WTC11 (cell line): ENCODE results near the gene LCLAT1. TPM values are rescaled to one million over a fixed set of nuclear protein-coding genes. Genes with fewer than 3 reads are reported as not detected.
A peak's percentile ranks its signal among the peaks of the same experiment; 100 is the strongest.
"Not testable (repeated sequence)": the region's sequence is repeated elsewhere in the genome, so short reads cannot be mapped to it uniquely, and the experiment has no call there.

Source experiments
- ATAC-seq: fragments of 200-7000 bp; cut with Tn5 transposase; 2 replicates; pipeline ENCODE4 v1.10.0; 2021; ENCODE audit warnings: mild to moderate bottlenecking, moderate library complexity
- CTCF ChIA-PET: fragments of 300-600 bp; sonication (Branson Sonifier 250); formaldehyde crosslinking; loops from one replicate; lab custom pipeline; 2021; ENCODE audit warnings: antibody characterized with exemption; lab: Charles Lee
- POLR2A ChIA-PET: fragments of 350-600 bp; sonication (Branson Sonifier 250); formaldehyde crosslinking; loops from one replicate; lab custom pipeline; 2021; ENCODE audit warnings: antibody characterized with exemption; lab: Charles Lee
- DNase-seq: peaks from one replicate; pipeline ENCODE4 v3.0.0; 2021; ENCODE audit warnings: low spot score
- H3K27ac Mint-ChIP-seq: 2 replicates; pipeline ENCODE4 v1.8.0; 2021; ENCODE audit warnings: mixed read lengths
- H3K27me3 Mint-ChIP-seq: 2 replicates; pipeline ENCODE4 v1.8.0; 2021; ENCODE audit warnings: low read depth, mild to moderate bottlenecking, moderate library complexity, mixed read lengths
- H3K36me3 Mint-ChIP-seq: 2 replicates; pipeline ENCODE4 v1.8.0; 2021; ENCODE audit warnings: mixed read lengths
- H3K4me1 Mint-ChIP-seq: 2 replicates; pipeline ENCODE4 v1.8.0; 2022; ENCODE audit warnings: mixed read lengths
- H3K4me3 Mint-ChIP-seq: 2 replicates; pipeline ENCODE4 v1.8.0; 2021; ENCODE audit warnings: mild to moderate bottlenecking, moderate library complexity, mixed read lengths
- H3K9me3 Mint-ChIP-seq: 2 replicates; pipeline ENCODE4 v1.8.0; 2021; ENCODE audit warnings: mixed read lengths
- ELF4 ChIP-seq: sonication (generic); formaldehyde crosslinking; IDR thresholded peaks from 2 replicates; pipeline ENCODE4 v1.8.1; 2022; ENCODE audit warnings: low read depth, mild to moderate bottlenecking, moderate library complexity, missing genetic modification reagents
- EMX1 ChIP-seq: fragments of 250-450 bp; sonication (Bioruptor Pico); IDR thresholded peaks from 2 replicates; pipeline ENCODE4 v1.8.0; 2021; ENCODE audit warnings: mild to moderate bottlenecking
- FOXJ3 ChIP-seq: sonication (generic); formaldehyde crosslinking; IDR thresholded peaks from 2 replicates; pipeline ENCODE4 v1.9.0; 2021; ENCODE audit warnings: missing genetic modification reagents, mild to moderate bottlenecking, borderline replicate concordance
- GRHL2 ChIP-seq: fragments of 250-450 bp; sonication (Bioruptor Pico); IDR thresholded peaks from 2 replicates; pipeline ENCODE4 v1.8.0; 2022; ENCODE audit warnings: mild to moderate bottlenecking, moderate library complexity; ENCODE audit not compliant: insufficient replicate concordance, severe bottlenecking
- NFE2L1 ChIP-seq: sonication (generic); formaldehyde crosslinking; IDR thresholded peaks from 2 replicates; pipeline ENCODE4 v1.8.1; 2023; ENCODE audit warnings: missing genetic modification reagents
- NR2C2 ChIP-seq: sonication (generic); formaldehyde crosslinking; IDR thresholded peaks from 2 replicates; pipeline ENCODE4 v1.8.0; 2022; ENCODE audit warnings: mild to moderate bottlenecking, missing genetic modification reagents
- TCF7 ChIP-seq: sonication (generic); formaldehyde crosslinking; IDR thresholded peaks from 2 replicates; pipeline ENCODE4 v1.8.0; 2022; ENCODE audit warnings: mild to moderate bottlenecking, low read depth, missing genetic modification reagents, moderate library complexity
- TEAD4 ChIP-seq: sonication (generic); formaldehyde crosslinking; IDR thresholded peaks from 2 replicates; pipeline ENCODE4 v1.8.0; 2022; ENCODE audit warnings: mild to moderate bottlenecking, missing genetic modification reagents
- ZNF219 ChIP-seq: sonication (generic); formaldehyde crosslinking; IDR thresholded peaks from 2 replicates; pipeline ENCODE4 v1.8.0; 2023; ENCODE audit warnings: missing genetic modification reagents, mild to moderate bottlenecking, borderline replicate concordance
- ZNF232 ChIP-seq: sonication (generic); formaldehyde crosslinking; IDR thresholded peaks from 2 replicates; pipeline ENCODE4 v1.8.0; 2022; ENCODE audit warnings: mild to moderate bottlenecking, missing genetic modification reagents
- ZNF423 ChIP-seq: fragments of 250-450 bp; sonication (Bioruptor Pico); IDR thresholded peaks from 2 replicates; pipeline ENCODE4 v2.1.2; 2022; ENCODE audit warnings: mild to moderate bottlenecking, moderate library complexity
- total RNA-seq: library from RNA; stranded (reverse); gene quantifications from 3 replicates; pipeline ENCODE4 v1.2.3, GENCODE V29; 2021
- TF ChIP-seq, protein P1 (sequence below): sonication (generic); formaldehyde crosslinking; IDR thresholded peaks from 2 replicates; pipeline ENCODE4 v1.8.0; 2022; ENCODE audit warnings: mild to moderate bottlenecking, missing genetic modification reagents
- TF ChIP-seq, protein P2 (sequence below): sonication (generic); formaldehyde crosslinking; IDR thresholded peaks from 2 replicates; pipeline ENCODE4 v1.8.1; 2023; ENCODE audit warnings: mild to moderate bottlenecking, missing genetic modification reagents
- TF ChIP-seq, protein P3 (sequence below): sonication (generic); formaldehyde crosslinking; conservative IDR thresholded peaks from 2 replicates; pipeline ENCODE4 v1.8.1; 2022; ENCODE audit warnings: mild to moderate bottlenecking, missing genetic modification reagents
- TF ChIP-seq, protein P4 (sequence below): fragments of 250-450 bp; sonication (Bioruptor Pico); IDR thresholded peaks from 2 replicates; pipeline ENCODE4 v1.9.0; 2021; ENCODE audit warnings: mild to moderate bottlenecking, borderline replicate concordance
- TF ChIP-seq, protein P5 (sequence below): sonication (generic); formaldehyde crosslinking; IDR thresholded peaks from 2 replicates; pipeline ENCODE4 v1.8.1; 2022; ENCODE audit warnings: missing genetic modification reagents, borderline replicate concordance

Gene LCLAT1
- total RNA-seq, 1 experiment from 2014 or later = 22.3 TPM

DNA sequence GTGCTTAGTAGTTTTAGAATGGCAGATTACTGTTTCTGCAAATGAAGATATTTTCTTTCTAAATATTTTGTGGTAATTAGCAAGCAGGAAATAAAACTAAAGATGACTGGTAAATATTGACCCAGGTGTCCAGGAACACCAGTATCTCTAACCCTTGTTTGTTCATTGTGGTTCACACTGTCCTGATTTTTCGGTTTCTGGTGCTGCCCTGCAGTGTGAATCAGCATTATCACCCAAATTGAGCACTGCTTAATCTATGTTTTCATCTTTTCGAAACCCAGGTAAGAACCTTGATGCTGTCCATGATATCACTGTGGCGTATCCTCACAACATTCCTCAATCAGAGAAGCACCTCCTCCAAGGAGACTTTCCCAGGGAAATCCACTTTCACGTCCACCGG, 192.8 kb downstream of the LCLAT1 start:
- H3K27ac Mint-ChIP-seq = 0 out of 2 replicates have a peak overlapping the region, but pooled peaks have one; percentile 26
- DNase-seq (no peak), ATAC-seq (no peak)
- H3K27me3 Mint-ChIP-seq = no peaks in the 10 kb centered on the region
- ChIA-PET CTCF (no interaction called here), POLR2A (no interaction called here)
- no peak overlapping the region for H3K4me3 Mint-ChIP-seq
- H3K9me3 Mint-ChIP-seq = no peaks in the 10 kb centered on the region
- peaks cover 13% of the 10 kb centered on the region for H3K36me3 Mint-ChIP-seq
- TF ChIP-seq, protein P1, sequence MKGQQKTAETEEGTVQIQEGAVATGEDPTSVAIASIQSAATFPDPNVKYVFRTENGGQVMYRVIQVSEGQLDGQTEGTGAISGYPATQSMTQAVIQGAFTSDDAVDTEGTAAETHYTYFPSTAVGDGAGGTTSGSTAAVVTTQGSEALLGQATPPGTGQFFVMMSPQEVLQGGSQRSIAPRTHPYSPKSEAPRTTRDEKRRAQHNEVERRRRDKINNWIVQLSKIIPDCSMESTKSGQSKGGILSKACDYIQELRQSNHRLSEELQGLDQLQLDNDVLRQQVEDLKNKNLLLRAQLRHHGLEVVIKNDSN = no peak
- TF ChIP-seq NFE2L1 (CRISPR knock-in tag) = no peak
- no peak for TF ChIP-seq ZNF219 (CRISPR knock-in tag)
- TF ChIP-seq, protein P2, sequence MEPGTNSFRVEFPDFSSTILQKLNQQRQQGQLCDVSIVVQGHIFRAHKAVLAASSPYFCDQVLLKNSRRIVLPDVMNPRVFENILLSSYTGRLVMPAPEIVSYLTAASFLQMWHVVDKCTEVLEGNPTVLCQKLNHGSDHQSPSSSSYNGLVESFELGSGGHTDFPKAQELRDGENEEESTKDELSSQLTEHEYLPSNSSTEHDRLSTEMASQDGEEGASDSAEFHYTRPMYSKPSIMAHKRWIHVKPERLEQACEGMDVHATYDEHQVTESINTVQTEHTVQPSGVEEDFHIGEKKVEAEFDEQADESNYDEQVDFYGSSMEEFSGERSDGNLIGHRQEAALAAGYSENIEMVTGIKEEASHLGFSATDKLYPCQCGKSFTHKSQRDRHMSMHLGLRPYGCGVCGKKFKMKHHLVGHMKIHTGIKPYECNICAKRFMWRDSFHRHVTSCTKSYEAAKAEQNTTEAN (CRISPR knock-in tag) = no peak
- no peak for TF ChIP-seq ELF4 (CRISPR knock-in tag)
- TF ChIP-seq NR2C2 (CRISPR knock-in tag) = no peak
- no peak for TF ChIP-seq TCF7 (CRISPR knock-in tag)
- TF ChIP-seq GRHL2 (CRISPR knock-in tag) = no peak
- H3K4me1 Mint-ChIP-seq = peaks cover 14% of the 10 kb centered on the region

DNA sequence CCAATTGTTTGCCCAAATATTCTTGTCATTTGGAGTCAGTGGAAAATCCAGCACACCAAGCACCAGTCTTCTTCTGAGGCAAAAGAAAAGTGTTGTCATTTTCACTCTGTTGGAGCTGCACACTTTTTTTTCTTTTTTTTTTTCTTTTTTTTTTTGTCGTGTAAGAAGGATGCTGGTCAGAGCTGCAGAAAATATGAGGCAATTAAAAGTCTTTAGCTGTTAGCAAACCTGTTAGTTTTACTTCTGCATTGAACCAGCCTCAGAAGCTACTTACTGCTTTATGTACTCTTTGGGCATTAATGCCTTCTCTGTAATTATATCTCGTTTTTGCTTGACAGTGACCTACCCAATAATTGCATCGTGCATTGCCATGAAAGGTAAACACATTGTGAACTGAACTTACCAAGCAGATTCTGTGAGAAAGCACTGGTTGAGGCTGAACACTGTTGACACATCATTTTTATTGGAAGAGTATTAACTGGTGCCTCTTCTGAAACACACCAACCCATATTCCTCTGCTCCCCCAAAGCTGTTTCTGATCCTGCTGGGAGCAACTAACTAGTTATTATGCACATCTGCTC, 194.8 kb downstream of the LCLAT1 start:
- Mint-ChIP-seq H3K4me3 (no peak overlapping the region), H3K4me1 (peaks cover 14% of the 10 kb centered on the region)
- POLR2A ChIA-PET = no interaction called here

DNA sequence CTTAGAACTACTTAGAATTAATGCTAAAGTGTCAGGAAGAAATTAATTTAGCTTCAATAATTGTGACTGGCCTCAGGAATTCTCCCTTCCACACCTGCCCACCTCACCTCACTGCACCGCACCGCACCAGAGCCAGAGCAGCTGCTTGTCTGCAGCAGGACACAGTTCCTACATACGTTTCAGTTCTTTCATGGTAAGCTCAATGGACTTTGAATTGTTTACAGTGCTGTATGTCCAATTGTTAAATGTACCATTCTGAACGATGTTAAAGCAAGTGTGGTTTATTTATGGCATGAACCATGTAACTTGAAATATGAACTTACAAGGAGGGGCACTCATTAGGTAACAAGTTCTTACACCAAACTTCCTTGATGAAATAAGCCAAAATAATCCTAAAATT, 196.0 kb downstream of the LCLAT1 start:
- H3K27ac Mint-ChIP-seq, POLR2A ChIA-PET, H3K4me3 Mint-ChIP-seq, ATAC-seq, DNase-seq, H3K27me3 Mint-ChIP-seq, H3K9me3 Mint-ChIP-seq: not testable (repeated sequence)
- Mint-ChIP-seq H3K4me1 (peaks cover 14% of the 10 kb centered on the region), H3K36me3 (peaks cover 13% of the 10 kb centered on the region)
- CTCF ChIA-PET = interaction anchor here (0.5 to 0.6 kb wide), 2 partner anchors 20 to 478 kb away, joined by 3 read pairs; no protein-coding TSS in a partner anchor

More for the DNA sequence above, 194.8 kb downstream of the LCLAT1 start:
- Mint-ChIP-seq H3K36me3 (peaks cover 13% of the 10 kb centered on the region), H3K9me3 (no peaks in the 10 kb centered on the region), H3K27ac (peak overlapping the region; percentile 56; the same call in 1 of the 2 replicates), H3K27me3 (no peaks in the 10 kb centered on the region)
- ATAC-seq = no peak
- CTCF ChIA-PET = interaction anchor here (0.7 to 1.2 kb wide), 3 partner anchors 26 to 403 kb away, joined by 3 read pairs; no protein-coding TSS in a partner anchor
- DNase-seq = no peak
- TF ChIP-seq, protein P3, sequence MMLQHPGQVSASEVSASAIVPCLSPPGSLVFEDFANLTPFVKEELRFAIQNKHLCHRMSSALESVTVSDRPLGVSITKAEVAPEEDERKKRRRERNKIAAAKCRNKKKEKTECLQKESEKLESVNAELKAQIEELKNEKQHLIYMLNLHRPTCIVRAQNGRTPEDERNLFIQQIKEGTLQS (CRISPR knock-in tag) = no peak
- TF ChIP-seq, protein P4, sequence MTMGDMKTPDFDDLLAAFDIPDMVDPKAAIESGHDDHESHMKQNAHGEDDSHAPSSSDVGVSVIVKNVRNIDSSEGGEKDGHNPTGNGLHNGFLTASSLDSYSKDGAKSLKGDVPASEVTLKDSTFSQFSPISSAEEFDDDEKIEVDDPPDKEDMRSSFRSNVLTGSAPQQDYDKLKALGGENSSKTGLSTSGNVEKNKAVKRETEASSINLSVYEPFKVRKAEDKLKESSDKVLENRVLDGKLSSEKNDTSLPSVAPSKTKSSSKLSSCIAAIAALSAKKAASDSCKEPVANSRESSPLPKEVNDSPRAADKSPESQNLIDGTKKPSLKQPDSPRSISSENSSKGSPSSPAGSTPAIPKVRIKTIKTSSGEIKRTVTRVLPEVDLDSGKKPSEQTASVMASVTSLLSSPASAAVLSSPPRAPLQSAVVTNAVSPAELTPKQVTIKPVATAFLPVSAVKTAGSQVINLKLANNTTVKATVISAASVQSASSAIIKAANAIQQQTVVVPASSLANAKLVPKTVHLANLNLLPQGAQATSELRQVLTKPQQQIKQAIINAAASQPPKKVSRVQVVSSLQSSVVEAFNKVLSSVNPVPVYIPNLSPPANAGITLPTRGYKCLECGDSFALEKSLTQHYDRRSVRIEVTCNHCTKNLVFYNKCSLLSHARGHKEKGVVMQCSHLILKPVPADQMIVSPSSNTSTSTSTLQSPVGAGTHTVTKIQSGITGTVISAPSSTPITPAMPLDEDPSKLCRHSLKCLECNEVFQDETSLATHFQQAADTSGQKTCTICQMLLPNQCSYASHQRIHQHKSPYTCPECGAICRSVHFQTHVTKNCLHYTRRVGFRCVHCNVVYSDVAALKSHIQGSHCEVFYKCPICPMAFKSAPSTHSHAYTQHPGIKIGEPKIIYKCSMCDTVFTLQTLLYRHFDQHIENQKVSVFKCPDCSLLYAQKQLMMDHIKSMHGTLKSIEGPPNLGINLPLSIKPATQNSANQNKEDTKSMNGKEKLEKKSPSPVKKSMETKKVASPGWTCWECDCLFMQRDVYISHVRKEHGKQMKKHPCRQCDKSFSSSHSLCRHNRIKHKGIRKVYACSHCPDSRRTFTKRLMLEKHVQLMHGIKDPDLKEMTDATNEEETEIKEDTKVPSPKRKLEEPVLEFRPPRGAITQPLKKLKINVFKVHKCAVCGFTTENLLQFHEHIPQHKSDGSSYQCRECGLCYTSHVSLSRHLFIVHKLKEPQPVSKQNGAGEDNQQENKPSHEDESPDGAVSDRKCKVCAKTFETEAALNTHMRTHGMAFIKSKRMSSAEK = no peak
- TF ChIP-seq, protein P1 = no peak
- TF ChIP-seq FOXJ3 (CRISPR knock-in tag) (no peak), ZNF423 (CRISPR knock-in tag) (no peak), ZNF232 (CRISPR knock-in tag) (no peak), TEAD4 (CRISPR knock-in tag) (no peak), EMX1 (CRISPR knock-in tag) (no peak)
- TF ChIP-seq, protein P5, sequence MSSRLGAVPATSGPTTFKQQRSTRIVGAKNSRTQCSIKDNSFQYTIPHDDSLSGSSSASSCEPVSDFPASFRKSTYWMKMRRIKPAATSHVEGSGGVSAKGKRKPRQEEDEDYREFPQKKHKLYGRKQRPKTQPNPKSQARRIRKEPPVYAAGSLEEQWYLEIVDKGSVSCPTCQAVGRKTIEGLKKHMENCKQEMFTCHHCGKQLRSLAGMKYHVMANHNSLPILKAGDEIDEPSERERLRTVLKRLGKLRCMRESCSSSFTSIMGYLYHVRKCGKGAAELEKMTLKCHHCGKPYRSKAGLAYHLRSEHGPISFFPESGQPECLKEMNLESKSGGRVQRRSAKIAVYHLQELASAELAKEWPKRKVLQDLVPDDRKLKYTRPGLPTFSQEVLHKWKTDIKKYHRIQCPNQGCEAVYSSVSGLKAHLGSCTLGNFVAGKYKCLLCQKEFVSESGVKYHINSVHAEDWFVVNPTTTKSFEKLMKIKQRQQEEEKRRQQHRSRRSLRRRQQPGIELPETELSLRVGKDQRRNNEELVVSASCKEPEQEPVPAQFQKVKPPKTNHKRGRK (CRISPR knock-in tag) = no peak
